NCI-H2029 treated with DMSO at 0.1 percent for 48 hours (cell line): ENCODE measurements around the gene OR9Q1.
"Not testable (repeated sequence)": the region's sequence is repeated elsewhere in the genome, so short reads cannot be mapped to it uniquely, and the experiment has no call there.

Source experiments
- DNase-seq: peaks from one replicate; lab custom pipeline; 2025; lab: John Stamatoyannopoulos, UW

Gene OR9Q1

GRCh38 chr11:58134151-58134550 is 110.5 kb downstream of the OR9Q1 start:
- no peak for DNase-seq

- DNase-seq: no peak
Measured at GRCh38 chr11:58135171-58135570, 111.5 kb downstream of the OR9Q1 start.

DNA sequence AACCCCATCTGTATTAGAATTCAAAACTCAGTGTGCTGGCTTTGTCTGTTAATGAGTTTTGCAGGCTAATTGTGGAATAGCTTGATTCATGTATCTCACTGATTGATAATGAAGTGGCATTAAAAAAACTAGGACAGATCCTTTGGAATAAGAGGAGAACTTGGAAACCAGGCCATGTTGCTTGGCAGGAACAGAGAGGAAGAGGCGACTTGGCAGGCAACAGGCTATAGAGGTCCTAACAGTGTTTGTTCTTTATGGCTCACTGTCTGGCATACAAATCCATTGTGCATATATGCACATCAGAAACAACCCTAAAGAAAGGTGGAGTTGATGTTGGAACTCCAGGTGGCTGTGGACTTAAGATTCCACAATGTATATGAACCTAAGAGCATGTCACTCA is 119.1 kb downstream of the OR9Q1 start:
- no peak for DNase-seq

- no peak for DNase-seq
Measured at GRCh38 chr11:58152781-58153180, 129.1 kb downstream of the OR9Q1 start.

GRCh38 chr11:58164389-58164788 is 140.7 kb downstream of the OR9Q1 start:
- DNase-seq: no peak

DNA sequence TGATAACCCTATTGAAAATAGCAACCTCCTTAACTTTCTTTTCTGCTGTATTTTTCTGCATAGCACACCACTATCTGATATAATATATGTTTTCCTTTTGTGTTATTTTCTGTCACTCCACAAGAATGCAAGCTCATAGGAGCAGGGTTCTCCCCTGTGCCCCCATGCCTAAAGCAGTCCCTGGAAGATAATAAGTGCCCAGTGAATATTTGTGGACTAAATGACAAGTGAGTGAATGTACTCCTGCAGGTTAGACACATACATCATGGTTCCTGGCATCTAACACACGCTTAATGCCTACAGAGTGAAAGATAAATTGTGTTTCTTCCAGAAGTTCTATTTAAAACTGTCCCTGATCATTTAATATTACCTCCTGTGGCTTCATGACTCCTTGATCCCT is 141.3 kb downstream of the OR9Q1 start:
- no peak for DNase-seq

DNA sequence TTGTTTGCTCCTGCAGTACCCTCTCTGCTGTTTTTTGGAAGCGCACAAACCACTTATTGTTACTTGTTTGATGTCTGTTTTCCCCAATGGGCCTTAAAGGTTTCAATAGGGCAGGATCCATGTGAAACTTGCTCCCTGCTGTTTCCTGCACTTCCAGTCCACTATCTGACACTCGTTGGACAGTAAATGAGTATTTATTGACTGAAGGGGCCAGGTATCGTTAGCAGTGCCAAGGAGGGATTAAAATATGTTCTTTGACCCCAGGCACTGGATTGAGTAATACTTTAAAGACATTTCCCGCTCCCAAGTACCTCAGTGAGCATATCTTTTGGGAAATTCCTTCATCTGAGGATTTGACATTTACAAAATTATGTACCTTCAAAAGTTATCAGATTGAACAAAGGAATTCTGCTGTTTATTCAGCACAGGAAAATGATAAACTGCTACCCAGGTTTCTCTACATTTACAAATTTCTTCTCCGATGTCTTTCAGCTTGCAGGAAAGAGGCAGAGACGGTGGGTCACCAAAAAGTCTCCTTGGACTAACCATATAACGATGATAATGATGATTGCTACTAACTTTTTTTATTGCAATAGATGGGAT is 141.9 kb downstream of the OR9Q1 start:
- DNase-seq: no peak

DNA sequence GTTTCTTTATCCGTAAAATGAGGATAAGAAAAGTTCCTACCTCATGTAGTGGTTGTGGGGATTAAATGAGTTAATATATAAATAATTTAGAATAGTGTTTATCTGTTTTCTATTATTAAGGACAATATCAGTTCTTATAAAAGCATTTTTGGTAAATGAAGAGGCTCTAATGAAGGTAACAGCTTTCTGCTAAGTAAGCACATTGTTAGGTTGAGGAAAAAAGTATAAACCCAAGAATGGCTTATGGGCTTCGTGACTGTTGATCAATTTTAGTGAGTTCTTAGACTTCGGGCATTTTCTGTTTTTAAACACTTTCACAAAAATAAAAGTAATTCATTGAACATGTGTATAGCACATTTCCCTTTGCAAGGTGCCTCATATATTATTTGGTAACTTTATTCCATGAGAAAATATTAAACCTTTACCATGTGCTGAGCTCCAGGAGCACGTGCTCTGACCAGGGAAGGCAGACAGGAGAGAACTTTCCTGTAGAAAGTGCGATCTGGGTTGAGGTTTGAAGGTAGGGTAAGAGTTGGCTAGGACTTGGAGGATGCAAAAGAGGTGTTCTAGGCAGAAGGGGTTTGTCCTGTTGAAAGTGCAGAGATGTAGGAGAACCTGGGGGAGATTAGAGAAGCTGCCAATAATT is 153.9 kb downstream of the OR9Q1 start:
- no peak for DNase-seq

- DNase-seq: no peak
Measured at GRCh38 chr11:58178444-58178843, 154.8 kb downstream of the OR9Q1 start.

DNA sequence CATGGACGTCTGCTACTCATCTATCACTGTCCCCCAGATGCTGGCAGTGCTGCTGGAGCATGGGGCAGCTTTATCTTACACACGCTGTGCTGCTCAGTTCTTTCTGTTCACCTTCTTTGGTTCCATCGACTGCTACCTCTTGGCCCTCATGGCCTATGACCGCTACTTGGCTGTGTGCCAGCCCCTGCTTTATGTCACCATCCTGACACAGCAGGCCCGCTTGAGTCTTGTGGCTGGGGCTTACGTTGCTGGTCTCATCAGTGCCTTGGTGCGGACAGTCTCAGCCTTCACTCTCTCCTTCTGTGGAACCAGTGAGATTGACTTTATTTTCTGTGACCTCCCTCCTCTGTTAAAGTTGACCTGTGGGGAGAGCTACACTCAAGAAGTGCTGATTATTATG is 156.0 kb downstream of the OR9Q1 start:
- no peak for DNase-seq

DNA sequence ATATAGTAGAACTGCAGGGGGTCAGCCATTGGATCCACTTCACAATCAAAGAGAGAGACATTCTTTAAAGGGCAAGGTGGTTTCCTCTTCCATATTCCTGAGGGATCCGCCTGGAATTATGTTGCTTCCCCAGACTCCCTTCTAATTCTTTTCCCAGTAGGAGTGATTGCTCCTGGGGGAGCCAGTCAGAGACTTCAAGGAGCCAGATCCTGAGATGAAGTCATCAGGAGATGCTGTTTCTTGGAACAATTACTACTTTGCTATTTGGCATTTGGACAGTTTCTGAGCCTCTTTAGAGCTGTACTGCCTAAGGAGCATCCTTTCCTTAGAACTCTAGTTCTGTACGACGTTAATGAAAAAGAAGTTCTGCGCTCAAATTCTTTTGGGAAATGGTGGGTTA is 163.3 kb downstream of the OR9Q1 start:
- no peak for DNase-seq

GRCh38 chr11:58188770-58189169 is 165.1 kb downstream of the OR9Q1 start, which contains the start of gene OR9Q2:
TSS of gene OR9Q2 (plus strand) at chr11:58189070. CDS start at chr11:58190491, 1,421 bp downstream.
- DNase-seq: no peak

DNA sequence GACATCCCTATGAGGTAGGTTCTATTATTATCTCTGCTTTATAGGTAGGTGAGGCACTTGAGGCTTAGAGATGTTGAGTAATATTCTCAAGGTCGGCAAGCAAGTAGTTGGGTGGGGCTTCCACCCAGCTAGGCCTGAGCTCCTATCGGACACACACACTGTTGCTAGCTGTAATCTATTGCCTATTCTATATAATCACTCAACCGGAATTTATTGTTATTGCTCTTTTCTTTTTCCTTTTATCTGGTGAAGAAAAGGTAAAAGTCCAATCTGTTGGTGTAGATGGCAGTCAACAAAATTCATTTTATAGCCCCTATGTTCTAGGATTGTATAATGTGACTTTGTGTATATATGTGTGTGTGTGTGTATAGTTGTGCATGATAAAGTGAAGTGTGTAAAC is 168.5 kb downstream of the OR9Q1 start:
- DNase-seq: no peak

- DNase-seq: no peak
Measured at GRCh38 chr11:58193391-58193790, 169.7 kb downstream of the OR9Q1 start.

DNA sequence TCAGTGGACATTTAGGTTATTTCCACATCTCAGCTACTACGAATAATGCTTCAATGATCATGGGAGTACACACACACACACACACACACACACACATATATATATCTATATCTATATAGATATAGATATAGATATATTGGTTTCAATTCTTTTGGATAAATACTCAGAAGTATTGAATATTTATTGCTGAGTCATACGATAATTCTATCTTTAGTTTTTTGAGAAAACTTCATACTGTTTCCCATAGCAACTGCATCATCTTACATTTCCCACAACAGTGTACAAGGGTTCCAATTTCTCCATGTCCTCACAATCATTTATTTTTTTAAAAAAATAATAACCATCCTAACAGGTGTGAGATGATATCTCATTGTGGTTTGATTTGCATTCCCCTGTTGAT is 172.3 kb downstream of the OR9Q1 start:
- no peak for DNase-seq

- no peak for DNase-seq
Measured at GRCh38 chr11:58199271-58199670, 175.6 kb downstream of the OR9Q1 start.

- no peak for DNase-seq
Measured at GRCh38 chr11:58204042-58204441, 180.4 kb downstream of the OR9Q1 start, which contains the start of gene OR1S2. TSS of gene OR1S2 (minus strand) at chr11:58204142. CDS start at chr11:58204142, 0 bp downstream.

DNA sequence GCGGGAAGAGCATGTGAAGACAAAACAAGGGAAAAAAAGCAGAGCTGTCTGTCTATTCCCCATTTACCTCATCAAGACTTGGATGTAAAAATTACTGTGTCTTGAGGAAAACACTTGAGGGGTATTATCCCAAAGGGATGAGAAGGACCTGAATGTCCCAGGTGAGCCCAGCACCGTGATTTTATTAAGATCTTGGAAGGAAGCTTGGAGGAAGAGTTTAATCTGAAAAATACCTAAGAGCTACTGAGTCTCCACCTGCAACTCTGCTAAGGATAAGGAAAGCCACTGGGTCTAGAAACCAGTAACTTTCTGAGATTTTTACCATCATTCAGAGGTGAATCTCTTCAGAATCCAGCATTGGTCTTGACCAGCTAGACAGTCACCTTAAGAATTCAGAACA is 188.7 kb downstream of the OR9Q1 start, which contains the start of gene OR1S1:
Gene OR1S1, plus strand, starts transcription at position 301 of the 400 bp plus-strand sequence.
- not testable (repeated sequence) for DNase-seq

GRCh38 chr11:58216476-58216875 is 192.8 kb downstream of the OR9Q1 start:
- no peak for DNase-seq

GRCh38 chr11:58222721-58223120 is 199.0 kb downstream of the OR9Q1 start:
- no peak for DNase-seq

- DNase-seq: no peak
Measured at GRCh38 chr11:58227956-58228615, 204.4 kb downstream of the OR9Q1 start.
